GM12878 (cell line): ENCODE results near the gene APOA5. TPM values are rescaled to one million over a fixed set of nuclear protein-coding genes. Genes with fewer than 3 reads are reported as not detected.

Experiments used
- CEBPZ ChIP-seq: fragments of 150-350 bp; IDR thresholded peaks from 2 replicates; pipeline ENCODE4 v1.6.1; 2016; ENCODE audit warnings: low read depth, low read length
- polyA plus RNA-seq, 11 experiments: library from polyadenylated mRNA; depleted of rRNA in 4 of 11; unstranded in 6 of 11; stranded (reverse) in 5 of 11; fragments of >200 nt; fragmentation: Nextera tagmentation in 4 of 11; fragmentation: Illumina TruSeq in 1 of 11; extraction: Ambion mirVana in 4 of 11; extraction: Trizol in 1 of 11; gene quantifications; 1 replicate in 1 of 11; 2 replicates in 10 of 11; pipeline versions ENCODE4 v1.2.1 to v1.2.3, GENCODE V29; 2011 to 2016; ENCODE audit warnings: inconsistent platforms in 2 of 11, missing spikeins in 2 of 11, low read depth in 1 of 11
- total RNA-seq, 4 experiments: library from RNA; depleted of rRNA in 3 of 4; stranded (reverse); fragments of >200 nt in 3 of 4; fragmentation: Illumina TruSeq in 1 of 4; extraction: Trizol in 1 of 4; gene quantifications; 2 replicates each; pipeline versions ENCODE4 v1.2.1 to v1.2.3, GENCODE V29; 2013 to 2021

Gene APOA5
- total and polyA plus RNA-seq, 10 of the 15 experiments (the other 5 are each of a cell fraction or from before 2014, with no cell fraction given): 0.15 TPM; not detected in 9

- TF ChIP-seq CEBPZ: no peak
These were observed 50.9 kb downstream of the APOA5 start (continued) for GRCh38 chr11:116740741-116741140.

Other genes starting within 250 kb of the APOA5 start
- 24.5 and 26.4 TPM in 2 replicates for gene BUD13, start 18.9 kb downstream of the APOA5 start, total RNA-seq (2014; rRNA removed)
- gene BUD13, start 18.9 kb downstream of the APOA5 start, total RNA-seq (2014; rRNA removed; fragmentation: Illumina TruSeq; extraction: Trizol): 27.4 and 29.3 TPM in 2 replicates
- 23.8 and 25.6 TPM in 2 replicates for gene BUD13, start 18.9 kb downstream of the APOA5 start, total RNA-seq (2021)
- 27.6 and 29.3 TPM in 2 replicates for gene BUD13, start 18.9 kb downstream of the APOA5 start, polyA plus RNA-seq (2011; rRNA removed)
- 36.5 and 46.4 TPM in 2 replicates for gene BUD13, start 18.9 kb downstream of the APOA5 start, polyA plus RNA-seq (2014; fragmentation: Illumina TruSeq; extraction: Trizol)
- 10 to 100 TPM; 10.9 to 15.8 TPM for gene BUD13, start 18.9 kb downstream of the APOA5 start, polyA plus RNA-seq (2014; fragmentation: Nextera tagmentation; extraction: Ambion mirVana)
- gene BUD13, start 18.9 kb downstream of the APOA5 start, polyA plus RNA-seq (2014; rRNA removed): 22.9 and 24.0 TPM in 2 replicates
- 10 to 100 TPM; 25.0 to 27.1 TPM for gene BUD13, start 18.9 kb downstream of the APOA5 start, polyA plus RNA-seq (2016; fragmentation: Nextera tagmentation; extraction: Ambion mirVana)
- gene ZPR1, start 3.9 kb downstream of the APOA5 start, total RNA-seq (2014; rRNA removed): 42.8 and 46.3 TPM in 2 replicates
- gene ZPR1, start 3.9 kb downstream of the APOA5 start, total RNA-seq (2014; rRNA removed; fragmentation: Illumina TruSeq; extraction: Trizol): 50.1 and 54.3 TPM in 2 replicates
- gene ZPR1, start 3.9 kb downstream of the APOA5 start, total RNA-seq (2021): 55.1 and 58.4 TPM in 2 replicates
- 76.9 and 80.4 TPM in 2 replicates for gene ZPR1, start 3.9 kb downstream of the APOA5 start, polyA plus RNA-seq (2011; rRNA removed)
- gene ZPR1, start 3.9 kb downstream of the APOA5 start, polyA plus RNA-seq (2014; fragmentation: Illumina TruSeq; extraction: Trizol): 55.1 and 70.4 TPM in 2 replicates
- 10 to 100 TPM in 1 of 2 experiments, 1 to 10 TPM in 1; 9.3 to 20.4 TPM for gene ZPR1, start 3.9 kb downstream of the APOA5 start, polyA plus RNA-seq (2014; fragmentation: Nextera tagmentation; extraction: Ambion mirVana)
- 46.9 and 48.3 TPM in 2 replicates for gene ZPR1, start 3.9 kb downstream of the APOA5 start, polyA plus RNA-seq (2014; rRNA removed)
- gene ZPR1, start 3.9 kb downstream of the APOA5 start, polyA plus RNA-seq (2016; fragmentation: Nextera tagmentation; extraction: Ambion mirVana): 10 to 100 TPM; 89.3 to 89.7 TPM
- not detected in 2 replicates for gene APOA4, start 31.4 kb upstream of the APOA5 start, total RNA-seq (2014; rRNA removed)
- gene APOA4, start 31.4 kb upstream of the APOA5 start, total RNA-seq (2014; rRNA removed; fragmentation: Illumina TruSeq; extraction: Trizol): not detected in 2 replicates
- gene APOA4, start 31.4 kb upstream of the APOA5 start, total RNA-seq (2021): not detected in 2 replicates
- not detected in 2 replicates for gene APOA4, start 31.4 kb upstream of the APOA5 start, polyA plus RNA-seq (2011; rRNA removed)
- not detected in 2 replicates for gene APOA4, start 31.4 kb upstream of the APOA5 start, polyA plus RNA-seq (2014; fragmentation: Illumina TruSeq; extraction: Trizol)
- gene APOA4, start 31.4 kb upstream of the APOA5 start, polyA plus RNA-seq (2014; fragmentation: Nextera tagmentation; extraction: Ambion mirVana): not detected
- not detected in 2 replicates for gene APOA4, start 31.4 kb upstream of the APOA5 start, polyA plus RNA-seq (2014; rRNA removed)
- not detected for gene APOA4, start 31.4 kb upstream of the APOA5 start, polyA plus RNA-seq (2016; fragmentation: Nextera tagmentation; extraction: Ambion mirVana)
- gene APOC3, start 38.0 kb upstream of the APOA5 start, total RNA-seq (2014; rRNA removed): not detected in 2 replicates
- not detected in 2 replicates for gene APOC3, start 38.0 kb upstream of the APOA5 start, total RNA-seq (2014; rRNA removed; fragmentation: Illumina TruSeq; extraction: Trizol)
- 1.2 and 1.9 TPM in 2 replicates for gene APOC3, start 38.0 kb upstream of the APOA5 start, total RNA-seq (2021)
- gene APOC3, start 38.0 kb upstream of the APOA5 start, polyA plus RNA-seq (2011; rRNA removed): not detected in 2 replicates
- not detected in 2 replicates for gene APOC3, start 38.0 kb upstream of the APOA5 start, polyA plus RNA-seq (2014; fragmentation: Illumina TruSeq; extraction: Trizol)
- not detected for gene APOC3, start 38.0 kb upstream of the APOA5 start, polyA plus RNA-seq (2014; fragmentation: Nextera tagmentation; extraction: Ambion mirVana)
- gene APOC3, start 38.0 kb upstream of the APOA5 start, polyA plus RNA-seq (2014; rRNA removed): not detected in 2 replicates
- gene APOC3, start 38.0 kb upstream of the APOA5 start, polyA plus RNA-seq (2016; fragmentation: Nextera tagmentation; extraction: Ambion mirVana): not detected
- gene APOA1, start 45.7 kb upstream of the APOA5 start, total RNA-seq (2014; rRNA removed): 0.33 and 0.56 TPM in 2 replicates
- not detected in 2 replicates for gene APOA1, start 45.7 kb upstream of the APOA5 start, total RNA-seq (2014; rRNA removed; fragmentation: Illumina TruSeq; extraction: Trizol)
- 2.0 and 2.4 TPM in 2 replicates for gene APOA1, start 45.7 kb upstream of the APOA5 start, total RNA-seq (2021)
- gene APOA1, start 45.7 kb upstream of the APOA5 start, polyA plus RNA-seq (2011; rRNA removed): 0.10 TPM in 1 of 2 replicates, not detected in the other
- not detected in 2 replicates for gene APOA1, start 45.7 kb upstream of the APOA5 start, polyA plus RNA-seq (2014; fragmentation: Illumina TruSeq; extraction: Trizol)
- under 1 TPM; 0.16 to 0.24 TPM for gene APOA1, start 45.7 kb upstream of the APOA5 start, polyA plus RNA-seq (2014; fragmentation: Nextera tagmentation; extraction: Ambion mirVana)
- 0.41 TPM in 1 of 2 replicates, not detected in the other for gene APOA1, start 45.7 kb upstream of the APOA5 start, polyA plus RNA-seq (2014; rRNA removed)
- gene APOA1, start 45.7 kb upstream of the APOA5 start, polyA plus RNA-seq (2016; fragmentation: Nextera tagmentation; extraction: Ambion mirVana): under 1 TPM; 0.23 to 0.42 TPM